Neural cell (in vitro differentiated cells): Measurements from ENCODE around the gene SYNRG. TPM values are rescaled to one million over a fixed set of nuclear protein-coding genes. Genes with fewer than 3 reads are reported as not detected.

Experiments used
- H2AFZ ChIP-seq: fragments of 200-600, 300-800 bp; sonication (generic), shearing (Covaris generic); 2 replicates; pipeline ENCODE4 v1.6.0; 2014; ENCODE audit warnings: low read depth, mild to moderate bottlenecking, antibody characterized with exemption, low read length, moderate library complexity
- H3F3A ChIP-seq: fragments of 200-600 bp; shearing (Covaris generic); 2 replicates; pipeline ENCODE4 v1.6.1; 2016; ENCODE audit warnings: mild to moderate bottlenecking, moderate library complexity, mixed read lengths, antibody characterized with exemption, low read length; ENCODE audit not compliant: insufficient read depth, poor library complexity, severe bottlenecking
- H3K27ac ChIP-seq: fragments of 200-600, 300-800 bp; sonication (generic), shearing (Covaris generic); 2 replicates; pipeline ENCODE4 v1.5.1; 2014; ENCODE audit warnings: mild to moderate bottlenecking, low read length, moderate library complexity
- H3K27me3 ChIP-seq: fragments of 300-800, 200-600 bp; sonication (generic), shearing (Covaris generic); 2 replicates; pipeline ENCODE4 v1.6.0; 2014; ENCODE audit warnings: mild to moderate bottlenecking, low read depth, low read length, moderate library complexity; ENCODE audit not compliant: insufficient read depth
- H3K36me3 ChIP-seq: fragments of 300-800, 200-600 bp; sonication (generic), shearing (Covaris generic); 2 replicates; pipeline ENCODE4 v1.5.1; 2014; ENCODE audit warnings: mild to moderate bottlenecking, antibody characterized with exemption, low read length, moderate library complexity; ENCODE audit not compliant: insufficient read depth
- H3K4me2 ChIP-seq: fragments of 300-800, 200-600 bp; sonication (generic), shearing (Covaris generic); 2 replicates; pipeline ENCODE4 v1.6.0; 2014; ENCODE audit warnings: mild to moderate bottlenecking, low read length
- H3K4me3 ChIP-seq: fragments of 300-800, 200-600 bp; sonication (generic), shearing (Covaris generic); 2 replicates; pipeline ENCODE4 v1.5.1; 2014; ENCODE audit warnings: mild to moderate bottlenecking, low read length, moderate library complexity
- H3K79me2 ChIP-seq: fragments of 200-600 bp; shearing (Covaris generic); replicated peaks from 2 replicates; pipeline ENCODE4 v1.6.0; 2014; ENCODE audit warnings: mild to moderate bottlenecking, low read length, moderate library complexity; ENCODE audit not compliant: insufficient read depth
- H3K9ac ChIP-seq: fragments of 300-800, 200-600 bp; sonication (generic), shearing (Covaris generic); 2 replicates; pipeline ENCODE4 v1.6.1; 2016; ENCODE audit warnings: mild to moderate bottlenecking, low read length, mixed read lengths
- H3K9me2 ChIP-seq: fragments of 200-600 bp; shearing (Covaris generic); 2 replicates; pipeline ENCODE4 v1.6.1; 2016; ENCODE audit warnings: mild to moderate bottlenecking, low read length, mixed read lengths; ENCODE audit not compliant: insufficient read depth
- H3K9me3 ChIP-seq: fragments of 200-600, 300-800 bp; sonication (generic), shearing (Covaris generic); 2 replicates; pipeline ENCODE4 v1.6.1; 2016; ENCODE audit warnings: mild to moderate bottlenecking, mixed run types, low read length, moderate library complexity, mixed read lengths
- H4K20me1 ChIP-seq: fragments of 200-600 bp; shearing (Covaris generic); 2 replicates; pipeline ENCODE4 v1.6.1; 2016; ENCODE audit warnings: mild to moderate bottlenecking, mixed run types; ENCODE audit not compliant: insufficient read depth
- CTCF ChIP-seq: fragments of 450-650 bp; IDR thresholded peaks from 2 replicates; pipeline ENCODE4 v1.5.1; 2014; ENCODE audit warnings: antibody characterized with exemption, mild to moderate bottlenecking, moderate library complexity; ENCODE audit not compliant: poor library complexity, severe bottlenecking
- EP300 ChIP-seq: fragments of 450-650 bp; conservative IDR thresholded peaks from 2 replicates; pipeline ENCODE4 v1.6.1; 2014; ENCODE audit warnings: antibody characterized with exemption, mild to moderate bottlenecking, moderate library complexity; ENCODE audit not compliant: poor library complexity, severe bottlenecking
- EZH2 ChIP-seq: fragments of 200-600, 300-800 bp; shearing (Covaris generic), sonication (generic); IDR thresholded peaks from 2 replicates; pipeline ENCODE4 v1.6.1; 2014; ENCODE audit warnings: antibody characterized with exemption, low read length, borderline replicate concordance, mild to moderate bottlenecking; ENCODE audit not compliant: insufficient read depth, poor library complexity, severe bottlenecking
- MXI1 ChIP-seq: fragments of 450-650 bp; conservative IDR thresholded peaks from 2 replicates; pipeline ENCODE4 v1.6.1; 2014; ENCODE audit warnings: antibody characterized with exemption, mild to moderate bottlenecking; ENCODE audit not compliant: poor library complexity, severe bottlenecking
- POLR2AphosphoS5 ChIP-seq: IDR thresholded peaks from 2 replicates; pipeline ENCODE4 v1.6.1; 2012
- RAD21 ChIP-seq: fragments of 450-650 bp; conservative IDR thresholded peaks from 2 replicates; pipeline ENCODE4 v1.6.1; 2014; ENCODE audit warnings: antibody characterized with exemption, mild to moderate bottlenecking, moderate library complexity
- REST ChIP-seq: IDR thresholded peaks from 2 replicates; pipeline ENCODE4 v1.6.1; 2012; ENCODE audit warnings: borderline replicate concordance
- SMC3 ChIP-seq: fragments of 450-650 bp; conservative IDR thresholded peaks from 2 replicates; pipeline ENCODE4 v1.6.1; 2014; ENCODE audit warnings: antibody characterized with exemption, mild to moderate bottlenecking, moderate library complexity; ENCODE audit not compliant: poor library complexity
- TAF1 ChIP-seq: IDR thresholded peaks from 2 replicates; pipeline ENCODE4 v1.6.1; 2012; ENCODE audit warnings: low read depth
- polyA plus RNA-seq: library from polyadenylated mRNA; depleted of rRNA; stranded (reverse); fragments of >200 nt; gene quantifications from 2 replicates; pipeline ENCODE4 v1.2.3, GENCODE V29; 2014

SYNRG gene
- polyA plus RNA-seq, 1 donor from 2014 or later = 16.1 TPM

- Histone ChIP-seq H2AFZ (no peak overlapping the region), H3K4me3 (no peak overlapping the region), H3K9me2 (no peaks in the 10 kb centered on the region), H3K79me2 (no peaks in the 10 kb centered on the region), H4K20me1 (no peaks in the 10 kb centered on the region), H3K9ac (no peak overlapping the region), H3K27me3 (no peaks in the 10 kb centered on the region), H3F3A (no peaks in the 10 kb centered on the region), H3K27ac (no peak overlapping the region), H3K36me3 (peaks cover 12% of the 10 kb centered on the region), H3K4me2 (no peak overlapping the region), H3K9me3 (no peaks in the 10 kb centered on the region)
- TF ChIP-seq EP300 (no peak), EZH2 (no peak), MXI1 (no peak), POLR2AphosphoS5 (no peak)
These were observed 51.7 kb downstream of the SYNRG start for GRCh38 chr17:37557482-37557881.

GRCh38 chr17:37555386-37555785, 53.8 kb downstream of the SYNRG start:
- peaks cover 13% of the 10 kb centered on the region for H3K36me3 ChIP-seq
- H3K9me3 ChIP-seq = no peaks in the 10 kb centered on the region
- H3K79me2 ChIP-seq = no peaks in the 10 kb centered on the region
- no peaks in the 10 kb centered on the region for H4K20me1 ChIP-seq
- H3F3A ChIP-seq = no peaks in the 10 kb centered on the region
- TF ChIP-seq TAF1 = no peak
- TF ChIP-seq REST = no peak
- TF ChIP-seq RAD21 = no peak
- no peak for TF ChIP-seq EZH2
- TF ChIP-seq MXI1 = no peak
- no peak for TF ChIP-seq POLR2AphosphoS5
- TF ChIP-seq SMC3 = no peak
- TF ChIP-seq CTCF = no peak
- TF ChIP-seq EP300 = no peak
- no peak overlapping the region for H2AFZ ChIP-seq
- no peak overlapping the region for H3K4me3 ChIP-seq
- H3K27me3 ChIP-seq = no peaks in the 10 kb centered on the region
- H3K27ac ChIP-seq = no peak overlapping the region
- H3K9me2 ChIP-seq = no peaks in the 10 kb centered on the region
- no peak overlapping the region for H3K9ac ChIP-seq
- no peak overlapping the region for H3K4me2 ChIP-seq
